Colonic mucosa (tissue), 4 donors: Measurements from ENCODE around the gene CYP1A2. TPM values are rescaled to one million over a fixed set of nuclear protein-coding genes. Genes with fewer than 3 reads are reported as not detected.
"Not testable (repeated sequence)": the region's sequence is repeated elsewhere in the genome, so short reads cannot be mapped to it uniquely, and the experiment has no call there.

Experiments
- DNase-seq: peaks from one replicate; pipeline ENCODE4 v3.0.0-alpha.2; 2020
- H3K27ac ChIP-seq: fragments of 200-600 bp; one replicate; pipeline ENCODE4 v1.8.0; 2021
- H3K27me3 ChIP-seq: fragments of 200-600 bp; one replicate; pipeline ENCODE4 v1.8.0; 2021
- H3K36me3 ChIP-seq: fragments of 200-600 bp; one replicate; pipeline ENCODE4 v1.8.0; 2021
- H3K4me1 ChIP-seq: fragments of 200-600 bp; one replicate; pipeline ENCODE4 v1.8.0; 2021; ENCODE audit warnings: mild to moderate bottlenecking
- H3K4me3 ChIP-seq: fragments of 200-600 bp; one replicate; pipeline ENCODE4 v1.8.0; 2021
- H3K9ac ChIP-seq, 2 donors: one replicate each; pipeline ENCODE4 v1.7.0; 2013; ENCODE audit warnings: control low read depth in 2 of 2, low read depth in 2 of 2, low read length in 2 of 2
- H3K9me3 ChIP-seq: fragments of 200-600 bp; one replicate; pipeline ENCODE4 v1.8.0; 2021
- intact Hi-C: fragments of 100-400 bp; cut with DNase I; formaldehyde crosslinking; loops from one replicate; pipeline ENCODE4 v1.14.1; 2022
- total RNA-seq, 2 donors: library from RNA; stranded (reverse); fragmentation: NEBNext Ultra II Directional in 1 of 2; extraction: Animal tissue kit (Norgen Biotek cat#: 25700) in 1 of 2; gene quantifications; one replicate each; pipeline ENCODE4 v1.2.1, GENCODE V29; 2021
- TF ChIP-seq, protein P1 (sequence below): fragments of 200-600 bp; IDR thresholded peaks from one replicate; pipeline ENCODE4 v1.8.0; 2022; ENCODE audit warnings: antibody characterized with exemption, mild to moderate bottlenecking
- donor health status: healthy.
- donor health status: DM: no; HTN: no; CAD: no.
- donor health status: DM: no; HTN: no; CAD: no.

CYP1A2 gene
- total RNA-seq, 2 donors from 2014 or later: not detected

DNA sequence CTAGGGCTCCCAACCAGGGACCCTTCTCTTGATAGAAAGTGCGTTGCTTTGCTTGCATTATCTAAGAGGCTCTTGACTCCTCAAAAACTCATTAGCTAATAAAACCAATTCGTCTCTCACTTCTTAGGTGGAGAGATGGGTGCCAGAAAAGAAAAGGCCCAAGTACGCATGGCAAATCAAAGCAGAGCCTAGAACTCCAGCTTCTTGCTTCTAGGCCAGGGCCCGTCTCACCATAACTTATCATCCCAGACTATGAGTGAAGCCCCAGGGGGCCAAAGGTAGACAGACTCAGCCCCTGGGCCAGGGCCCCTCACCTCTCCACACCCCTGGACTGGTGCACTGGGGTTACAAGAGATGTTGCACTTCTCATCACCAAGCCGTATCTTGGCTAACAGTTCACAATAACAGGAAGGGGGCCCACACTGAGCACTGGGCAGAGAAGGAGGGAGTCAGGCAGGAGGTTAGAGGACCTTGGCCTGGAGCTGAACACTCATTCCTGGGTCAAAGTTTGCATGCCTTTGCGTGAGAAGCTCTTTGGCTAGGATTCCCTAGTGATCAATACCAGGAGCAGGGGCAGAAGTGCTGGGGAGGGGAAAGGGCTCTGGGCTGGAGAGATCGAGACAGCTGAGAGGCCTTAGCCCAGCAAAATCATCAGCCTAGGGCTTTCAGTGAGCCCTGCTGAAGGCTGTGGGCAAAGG is 17.9 kb upstream of the CYP1A2 start:
- Histone ChIP-seq H3K9me3 (no peaks in the 10 kb centered on the region), H3K4me1 (peaks cover 8% of the 10 kb centered on the region), H3K4me3 (no peak overlapping the region), H3K27ac (no peak overlapping the region), H3K9ac (no peak overlapping the region), H3K27me3 (peaks cover 8% of the 10 kb centered on the region), H3K36me3 (no peaks in the 10 kb centered on the region)
- intact Hi-C loops: no loop called here
- TF ChIP-seq, protein P1, sequence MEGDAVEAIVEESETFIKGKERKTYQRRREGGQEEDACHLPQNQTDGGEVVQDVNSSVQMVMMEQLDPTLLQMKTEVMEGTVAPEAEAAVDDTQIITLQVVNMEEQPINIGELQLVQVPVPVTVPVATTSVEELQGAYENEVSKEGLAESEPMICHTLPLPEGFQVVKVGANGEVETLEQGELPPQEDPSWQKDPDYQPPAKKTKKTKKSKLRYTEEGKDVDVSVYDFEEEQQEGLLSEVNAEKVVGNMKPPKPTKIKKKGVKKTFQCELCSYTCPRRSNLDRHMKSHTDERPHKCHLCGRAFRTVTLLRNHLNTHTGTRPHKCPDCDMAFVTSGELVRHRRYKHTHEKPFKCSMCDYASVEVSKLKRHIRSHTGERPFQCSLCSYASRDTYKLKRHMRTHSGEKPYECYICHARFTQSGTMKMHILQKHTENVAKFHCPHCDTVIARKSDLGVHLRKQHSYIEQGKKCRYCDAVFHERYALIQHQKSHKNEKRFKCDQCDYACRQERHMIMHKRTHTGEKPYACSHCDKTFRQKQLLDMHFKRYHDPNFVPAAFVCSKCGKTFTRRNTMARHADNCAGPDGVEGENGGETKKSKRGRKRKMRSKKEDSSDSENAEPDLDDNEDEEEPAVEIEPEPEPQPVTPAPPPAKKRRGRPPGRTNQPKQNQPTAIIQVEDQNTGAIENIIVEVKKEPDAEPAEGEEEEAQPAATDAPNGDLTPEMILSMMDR: no peak
- no peak for DNase-seq

DNA sequence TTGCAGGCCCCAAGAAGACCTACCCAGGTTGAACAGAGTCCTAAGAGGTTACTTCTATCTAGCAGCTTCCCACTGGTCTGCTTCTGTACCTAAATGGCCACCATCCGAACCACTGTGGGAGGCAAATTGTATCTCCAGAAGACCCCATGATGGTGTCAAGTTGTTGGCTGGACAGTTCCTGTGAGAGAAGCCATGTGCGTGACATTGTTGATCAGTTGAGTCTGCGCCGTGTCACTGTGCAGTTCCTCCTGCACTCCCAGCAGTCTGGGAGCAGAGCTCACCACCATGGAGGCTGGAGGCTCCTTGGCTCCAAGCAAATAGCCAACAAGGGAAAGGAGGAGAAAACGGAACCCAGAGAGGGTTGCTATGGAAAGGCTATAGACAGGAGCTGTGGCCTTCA is 15.8 kb upstream of the CYP1A2 start:
- no peak overlapping the region for H3K9ac ChIP-seq
- H3K27me3 ChIP-seq: peaks cover under 1% of the 10 kb centered on the region

DNA sequence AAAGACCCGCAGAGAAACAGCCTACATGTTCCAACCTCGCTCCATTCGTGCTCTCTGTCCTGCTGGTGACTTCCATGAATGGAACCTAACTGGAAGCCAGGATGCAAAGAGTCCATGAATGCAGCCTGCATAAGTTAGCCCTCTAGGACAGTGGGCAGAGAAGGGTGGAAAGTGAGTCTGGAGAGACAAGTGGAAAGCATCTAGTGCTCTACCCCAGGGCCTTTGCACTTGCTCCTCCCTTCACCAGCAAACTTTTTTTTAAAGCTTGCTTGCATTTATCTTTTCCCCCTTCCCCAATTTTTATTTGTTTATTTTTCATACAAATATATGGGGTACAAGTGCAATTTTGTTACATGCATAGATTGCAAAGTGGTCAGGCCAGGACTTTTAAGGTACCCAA is 15.4 kb upstream of the CYP1A2 start:
- Histone ChIP-seq H3K27ac (no peak overlapping the region), H3K4me3 (no peak overlapping the region), H3K27me3 (no peaks in the 10 kb centered on the region), H3K9ac (no peak overlapping the region), H3K4me1 (no peaks in the 10 kb centered on the region), H3K9me3 (no peaks in the 10 kb centered on the region), H3K36me3 (no peaks in the 10 kb centered on the region)
- intact Hi-C loops: no loop called here
- DNase-seq: no peak
- TF ChIP-seq, protein P1: no peak

More for the DNA sequence above, 15.8 kb upstream of the CYP1A2 start:
- H3K4me3 ChIP-seq: no peak overlapping the region
- H3K9me3 ChIP-seq: no peaks in the 10 kb centered on the region
- no peak overlapping the region for H3K27ac ChIP-seq
- H3K4me1 ChIP-seq: no peaks in the 10 kb centered on the region
- DNase-seq: no peak
- TF ChIP-seq, protein P1: no peak
- no peaks in the 10 kb centered on the region for H3K36me3 ChIP-seq
- intact Hi-C loops: no loop called here

DNA sequence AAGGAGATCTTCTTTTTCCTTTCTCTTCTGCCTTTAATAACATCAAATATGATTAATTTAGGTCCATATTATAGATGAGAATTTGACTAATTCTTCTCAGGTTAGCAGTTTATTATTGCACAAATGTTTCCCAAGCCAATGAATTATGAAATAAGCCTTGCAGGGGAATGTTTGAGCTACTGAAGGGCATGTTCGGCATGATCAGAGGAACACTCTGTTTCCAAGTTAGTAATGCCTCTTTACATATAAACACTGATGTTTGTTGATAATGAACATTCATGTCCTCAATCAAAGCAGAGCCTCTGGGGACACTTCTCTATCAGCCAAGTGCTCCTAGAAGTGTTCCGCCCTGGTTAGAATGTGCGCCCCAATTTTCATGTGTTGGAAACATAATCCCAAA is 13.3 kb upstream of the CYP1A2 start:
- intact Hi-C loops: no loop called here
- no peak overlapping the region for H3K27ac ChIP-seq
- H3K4me1 ChIP-seq: no peaks in the 10 kb centered on the region
- H3K9me3 ChIP-seq: no peaks in the 10 kb centered on the region
- TF ChIP-seq, protein P1: no peak
- H3K36me3 ChIP-seq: no peaks in the 10 kb centered on the region
- no peak overlapping the region for H3K9ac ChIP-seq
- H3K4me3 ChIP-seq: no peak overlapping the region
- no peaks in the 10 kb centered on the region for H3K27me3 ChIP-seq
- DNase-seq: no peak

DNA sequence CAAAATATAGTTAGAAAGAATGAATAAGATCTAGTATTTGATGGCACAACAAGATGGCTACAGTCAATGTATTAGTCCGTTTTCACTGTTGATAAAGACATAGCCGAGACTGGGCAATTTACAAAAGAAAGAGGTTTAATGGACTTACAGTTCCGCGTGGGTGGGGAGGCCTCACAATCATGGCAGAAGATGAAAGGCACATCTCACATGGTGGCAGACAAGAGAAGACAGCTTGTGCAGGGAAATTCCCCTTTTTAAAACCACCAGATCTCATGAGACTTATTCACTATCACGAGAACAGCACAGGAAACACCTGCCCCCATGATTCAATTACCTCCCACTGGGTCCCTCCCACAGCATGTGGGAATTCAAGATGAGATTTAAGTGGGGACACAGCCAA is 10.4 kb upstream of the CYP1A2 start:
- H3K27ac ChIP-seq, H3K4me1 ChIP-seq, H3K36me3 ChIP-seq, H3K9ac ChIP-seq, H3K9me3 ChIP-seq, H3K4me3 ChIP-seq, DNase-seq, H3K27me3 ChIP-seq, intact Hi-C loops: not testable (repeated sequence)

DNA sequence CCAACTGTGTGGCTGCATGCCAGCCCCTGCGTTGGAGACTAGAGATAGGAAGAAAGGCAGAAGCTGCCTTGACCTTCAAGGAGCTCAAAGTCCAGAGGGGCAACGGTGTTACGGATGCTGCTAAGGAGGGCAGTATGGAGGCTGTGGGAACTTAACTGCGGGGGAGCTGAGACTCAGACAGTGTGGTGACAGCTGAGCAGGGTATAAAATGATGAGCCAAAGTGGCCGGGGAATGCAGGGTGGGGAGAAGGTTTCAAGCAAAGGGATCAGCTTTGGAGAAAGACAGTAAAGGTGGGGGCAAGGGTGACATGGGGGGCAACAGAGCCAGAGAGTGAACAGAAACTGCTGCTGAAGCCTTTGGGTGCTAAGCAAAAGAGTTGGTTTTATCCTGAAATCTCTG is 6.2 kb upstream of the CYP1A2 start:
- Histone ChIP-seq H3K27me3 (no peaks in the 10 kb centered on the region), H3K4me3 (no peak overlapping the region), H3K9me3 (no peaks in the 10 kb centered on the region), H3K27ac (no peak overlapping the region), H3K4me1 (no peaks in the 10 kb centered on the region), H3K36me3 (no peaks in the 10 kb centered on the region), H3K9ac (no peak overlapping the region)
- intact Hi-C loops: no loop called here
- DNase-seq: no peak
- TF ChIP-seq, protein P1: no peak
